Gastrocnemius medialis (tissue), 4 donors: ENCODE results near the gene SPPL3.

Experiments used
- POLR2A ChIP-seq, 2 donors: fragments of 450-650 bp; IDR thresholded peaks; one replicate each; pipeline ENCODE4 v1.6.1; 2017; ENCODE audit warnings: antibody characterized with exemption in 2 of 2, mild to moderate bottlenecking in 2 of 2, moderate library complexity in 2 of 2
- TF ChIP-seq, protein P1 (sequence below), 5 experiments: fragments of 450-650 bp in 3 of 5; fragments of 200-600 bp in 2 of 5; sonication (generic) in 2 of 5; IDR thresholded peaks in 4 of 5; conservative IDR thresholded peaks in 1 of 5; 1 replicate in 4 of 5; 2 replicates in 1 of 5; pipeline ENCODE4 v1.5.1; 2016 to 2019; ENCODE audit warnings: antibody characterized with exemption in 5 of 5, mild to moderate bottlenecking in 3 of 5, moderate library complexity in 3 of 5

DNA sequence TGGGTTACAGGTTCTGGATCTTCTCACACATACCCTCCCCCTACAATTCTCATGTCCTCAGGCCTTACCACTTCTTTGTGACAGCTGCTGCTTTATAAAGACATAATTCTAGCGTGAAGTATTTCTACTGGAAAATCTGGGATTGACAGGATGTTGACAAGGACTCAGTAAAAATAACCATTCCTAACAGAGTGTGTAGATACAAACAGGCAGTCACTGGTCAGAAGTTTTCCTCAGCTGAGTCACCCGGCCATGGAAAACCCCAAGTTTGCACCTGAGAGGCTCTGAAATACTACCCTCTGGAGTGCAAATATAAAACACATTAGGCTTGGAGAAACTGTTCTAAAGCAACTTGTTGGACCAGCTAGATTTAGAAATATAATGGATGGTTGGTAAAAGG lies 54.4 kb downstream of the SPPL3 start:
- TF ChIP-seq, protein P1, sequence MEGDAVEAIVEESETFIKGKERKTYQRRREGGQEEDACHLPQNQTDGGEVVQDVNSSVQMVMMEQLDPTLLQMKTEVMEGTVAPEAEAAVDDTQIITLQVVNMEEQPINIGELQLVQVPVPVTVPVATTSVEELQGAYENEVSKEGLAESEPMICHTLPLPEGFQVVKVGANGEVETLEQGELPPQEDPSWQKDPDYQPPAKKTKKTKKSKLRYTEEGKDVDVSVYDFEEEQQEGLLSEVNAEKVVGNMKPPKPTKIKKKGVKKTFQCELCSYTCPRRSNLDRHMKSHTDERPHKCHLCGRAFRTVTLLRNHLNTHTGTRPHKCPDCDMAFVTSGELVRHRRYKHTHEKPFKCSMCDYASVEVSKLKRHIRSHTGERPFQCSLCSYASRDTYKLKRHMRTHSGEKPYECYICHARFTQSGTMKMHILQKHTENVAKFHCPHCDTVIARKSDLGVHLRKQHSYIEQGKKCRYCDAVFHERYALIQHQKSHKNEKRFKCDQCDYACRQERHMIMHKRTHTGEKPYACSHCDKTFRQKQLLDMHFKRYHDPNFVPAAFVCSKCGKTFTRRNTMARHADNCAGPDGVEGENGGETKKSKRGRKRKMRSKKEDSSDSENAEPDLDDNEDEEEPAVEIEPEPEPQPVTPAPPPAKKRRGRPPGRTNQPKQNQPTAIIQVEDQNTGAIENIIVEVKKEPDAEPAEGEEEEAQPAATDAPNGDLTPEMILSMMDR (IDR thresholded peaks at IDR 0.05 in 4 of 5, conservative IDR thresholded peaks at IDR 0.05 in 1 of 5): no peak
- peak in 1 of 2 donors; percentile 32 for TF ChIP-seq POLR2A (IDR thresholded peaks at IDR 0.05)
